Body of pancreas (tissue), 4 donors: ENCODE results near the gene FBXO45. TPM values are rescaled to one million over a fixed set of nuclear protein-coding genes. Genes with fewer than 3 reads are reported as not detected.

Experiments used
- ATAC-seq: fragments of 150-250 bp; one replicate; pipeline ENCODE4 v1.9.1; 2016
- DNase-seq, 4 donors: peaks; one replicate each; pipeline ENCODE4 v3.0.0-alpha.2; 2019
- H3K27ac ChIP-seq, 4 donors: fragments of 200-600 bp; sonication (generic); 1 replicate in 3 of 4; 2 replicates in 1 of 4; pipeline versions ENCODE4 v1.5.1 to v1.6.1; 2016 to 2019; ENCODE audit warnings: mild to moderate bottlenecking in 1 of 4, mixed read lengths in 1 of 4, moderate library complexity in 1 of 4
- H3K27me3 ChIP-seq, 2 donors: fragments of 200-600 bp; sonication (generic); one replicate each; pipeline ENCODE4 v1.6.0; 2016; ENCODE audit warnings: mild to moderate bottlenecking in 1 of 2
- H3K36me3 ChIP-seq, 2 donors: fragments of 200-600 bp; sonication (generic); replicated peaks in 1 of 2; 2 replicates each; pipeline ENCODE4 v1.5.1; 2016; ENCODE audit warnings: low read depth in 2 of 2; ENCODE audit not compliant: insufficient read depth in 1 of 2
- H3K4me1 ChIP-seq: fragments of 200-600 bp; sonication (generic); one replicate; pipeline ENCODE4 v1.6.0; 2016
- H3K4me3 ChIP-seq, 2 donors: fragments of 200-600 bp; sonication (generic); 1 replicate in 1 of 2; 2 replicates in 1 of 2; pipeline ENCODE4 v1.5.1; 2016 to 2019
- H3K9me3 ChIP-seq, 3 donors: fragments of 200-600 bp; sonication (generic); 1 replicate in 2 of 3; 2 replicates in 1 of 3; pipeline ENCODE4 v1.5.1; 2016
- CTCF ChIP-seq, 7 experiments: fragments of 450-650 bp in 4 of 7; fragments of 200-600 bp in 3 of 7; sonication (generic) in 3 of 7; IDR thresholded peaks; one replicate each; pipeline ENCODE4 v1.5.1; 2016 to 2019; ENCODE audit warnings: antibody characterized with exemption in 7 of 7
- POLR2A ChIP-seq, 3 donors: fragments of 450-650 bp; IDR thresholded peaks; one replicate each; pipeline ENCODE4 v1.6.1; 2016; ENCODE audit warnings: antibody characterized with exemption in 3 of 3, mild to moderate bottlenecking in 2 of 3
- WGBS, 2 donors: methylation state at CpG; one replicate each; pipeline ENCODE4 v1.1.5; 2017; 5-methylcytosine and 5-hydroxymethylcytosine counted together
- intact Hi-C: fragments of 100-400 bp; cut with DNase I; formaldehyde crosslinking; loops from one replicate; pipeline ENCODE4 v1.15.1; 2023
- total RNA-seq, 2 donors: library from RNA; depleted of rRNA; stranded (reverse); fragments of >200 nt; gene quantifications; one replicate each; pipeline ENCODE4 v1.1.0, GENCODE V29; 2016

The FBXO45 gene
- total RNA-seq, 2 donors from 2014 or later, result 1.3 to 4.4 TPM

- 61 to 62% methylated on average over 3 to 5 of the region's 5 CpGs for WGBS, 2 donors
- Histone ChIP-seq H3K27ac (no peak overlapping the region), H3K4me3 (no peak overlapping the region), H3K36me3 (no peaks in the 10 kb centered on the region), H3K27me3 (peaks cover 0 to 4% of the 10 kb centered on the region in 2 donors), H3K4me1 (peaks cover 6% of the 10 kb centered on the region), H3K9me3 (peaks cover 0 to 9% (median 0%) of the 10 kb centered on the region in 3 donors)
- intact Hi-C loops, result no loop called here
- TF ChIP-seq POLR2A (IDR thresholded peaks at IDR 0.05) (no peak), CTCF (IDR thresholded peaks at IDR 0.05) (no peak)
- no peak for DNase-seq
- ATAC-seq, result no peak
These were observed 43.9 kb upstream of the FBXO45 start for GRCh38 chr3:196524527-196524926.

GRCh38 chr3:196525141-196525540 lies 43.3 kb upstream of the FBXO45 start:
- ATAC-seq, result no peak
- Histone ChIP-seq H3K27ac (no peak overlapping the region), H3K4me3 (no peak overlapping the region), H3K36me3 (no peaks in the 10 kb centered on the region), H3K27me3 (peaks cover 0 to 4% of the 10 kb centered on the region in 2 donors), H3K9me3 (peaks cover 0 to 3% (median 0%) of the 10 kb centered on the region in 3 donors), H3K4me1 (peaks cover 6% of the 10 kb centered on the region)
- WGBS, 2 donors, result 67 to 80% methylated on average over 4 of the region's 4 CpGs
- DNase-seq, result no peak
- TF ChIP-seq POLR2A (IDR thresholded peaks at IDR 0.05), result no peak
- TF ChIP-seq CTCF (IDR thresholded peaks at IDR 0.05), result no peak
- intact Hi-C loops, result no loop called here

GRCh38 chr3:196528639-196529233 lies 39.7 kb upstream of the FBXO45 start:
- Histone ChIP-seq H3K27me3 (peaks cover 0 to 4% of the 10 kb centered on the region in 2 donors), H3K4me1 (peaks cover 6% of the 10 kb centered on the region), H3K4me3 (no peak overlapping the region), H3K36me3 (no peaks in the 10 kb centered on the region), H3K27ac (no peak overlapping the region), H3K9me3 (no peaks in the 10 kb centered on the region)
- 6 to 15% methylated on average over 13 to 50 of the region's 52 CpGs for WGBS, 2 donors
- peak in 6 of 7 experiments; percentile 16 to 65 (median 55) for TF ChIP-seq CTCF (IDR thresholded peaks at IDR 0.05)
- no peak for TF ChIP-seq POLR2A (IDR thresholded peaks at IDR 0.05)
- ATAC-seq (peak; percentile 68), DNase-seq (peak; percentile 26 to 66 (median 55))
- intact Hi-C loops, result no loop called here

- WGBS, 2 donors, result 75 to 81% methylated on average over 4 of the region's 4 CpGs
- Histone ChIP-seq H3K36me3 (no peaks in the 10 kb centered on the region), H3K4me3 (no peak overlapping the region), H3K4me1 (peaks cover 6% of the 10 kb centered on the region), H3K27ac (no peak overlapping the region), H3K27me3 (peaks cover 0 to 4% of the 10 kb centered on the region in 2 donors), H3K9me3 (no peaks in the 10 kb centered on the region)
- TF ChIP-seq CTCF (IDR thresholded peaks at IDR 0.05), result no peak
- intact Hi-C loops, result no loop called here
- ATAC-seq, result no peak
- DNase-seq, result no peak
These were observed 37.0 kb upstream of the FBXO45 start for GRCh38 chr3:196531418-196531817.

GRCh38 chr3:196533260-196533681 lies 35.2 kb upstream of the FBXO45 start:
- Histone ChIP-seq H3K4me3 (no peak overlapping the region), H3K27ac (no peak overlapping the region), H3K4me1 (peaks cover 6% of the 10 kb centered on the region), H3K27me3 (peaks cover 0 to 4% of the 10 kb centered on the region in 2 donors), H3K36me3 (no peaks in the 10 kb centered on the region), H3K9me3 (no peaks in the 10 kb centered on the region)
- intact Hi-C loops, result no loop called here
- TF ChIP-seq POLR2A (IDR thresholded peaks at IDR 0.05) (no peak), CTCF (IDR thresholded peaks at IDR 0.05) (no peak)
- 27 to 35% methylated on average over 14 of the region's 14 CpGs for WGBS, 2 donors
- DNase-seq (no peak), ATAC-seq (no peak)
